Measurements from ENCODE around the gene LMAN2.

The LMAN2 gene

DNA sequence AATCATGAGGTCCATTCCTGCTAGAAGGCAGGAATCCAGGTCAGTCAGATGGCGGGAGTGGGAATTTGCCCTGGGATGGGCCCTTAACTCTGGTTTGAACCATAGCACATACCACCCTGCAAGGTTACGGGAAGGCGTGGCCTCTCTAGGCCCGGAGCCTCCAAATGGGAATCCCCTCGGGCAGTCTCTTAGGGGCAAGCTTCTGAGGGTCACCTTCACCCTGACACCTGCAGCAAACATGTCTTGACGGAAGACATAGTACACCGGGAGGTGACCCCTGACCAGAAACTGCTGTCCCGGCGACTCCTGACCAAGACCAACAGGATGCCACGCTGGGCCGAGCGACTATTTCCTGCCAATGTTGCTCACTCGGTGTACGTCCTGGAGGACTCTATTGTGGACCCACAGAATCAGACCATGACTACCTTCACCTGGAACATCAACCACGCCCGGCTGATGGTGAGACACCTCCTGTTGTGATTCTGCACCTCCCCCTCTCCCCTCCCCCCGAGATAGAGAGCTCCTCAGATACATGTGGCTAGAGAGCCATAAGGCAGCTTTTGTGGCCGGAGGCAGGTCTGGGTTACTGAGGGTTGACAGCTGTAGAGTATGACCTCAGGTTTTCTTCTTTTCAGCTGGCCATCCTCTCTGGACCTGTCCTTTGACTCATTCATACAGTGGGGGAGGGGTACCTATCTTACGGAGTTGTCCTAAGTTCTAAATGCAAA lies 46.9 kb downstream of the LMAN2 start:
- DNase-seq, result peak; percentile 57

DNA sequence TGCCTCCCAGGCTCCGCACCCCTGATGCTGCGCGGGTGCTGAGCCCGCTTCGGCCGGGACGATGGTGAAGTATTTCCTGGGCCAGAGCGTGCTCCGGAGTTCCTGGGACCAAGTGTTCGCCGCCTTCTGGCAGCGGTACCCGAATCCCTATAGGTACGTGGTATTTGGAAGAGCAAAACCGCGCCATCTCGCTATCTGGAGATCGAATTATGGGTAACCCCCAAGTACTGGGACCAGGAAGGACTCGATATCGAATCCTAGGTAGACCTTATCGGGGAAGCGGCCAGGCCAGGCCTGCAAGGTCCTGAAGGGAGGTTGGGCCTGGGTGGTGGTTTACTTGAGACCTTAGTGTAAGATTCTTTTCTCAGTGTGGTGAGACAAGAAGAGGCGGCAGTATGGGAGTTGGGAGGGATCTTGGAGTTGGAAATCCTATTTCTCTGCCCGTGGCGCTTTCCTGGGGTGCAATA lies 47.5 kb downstream of the LMAN2 start:
- no peak for DNase-seq

DNA sequence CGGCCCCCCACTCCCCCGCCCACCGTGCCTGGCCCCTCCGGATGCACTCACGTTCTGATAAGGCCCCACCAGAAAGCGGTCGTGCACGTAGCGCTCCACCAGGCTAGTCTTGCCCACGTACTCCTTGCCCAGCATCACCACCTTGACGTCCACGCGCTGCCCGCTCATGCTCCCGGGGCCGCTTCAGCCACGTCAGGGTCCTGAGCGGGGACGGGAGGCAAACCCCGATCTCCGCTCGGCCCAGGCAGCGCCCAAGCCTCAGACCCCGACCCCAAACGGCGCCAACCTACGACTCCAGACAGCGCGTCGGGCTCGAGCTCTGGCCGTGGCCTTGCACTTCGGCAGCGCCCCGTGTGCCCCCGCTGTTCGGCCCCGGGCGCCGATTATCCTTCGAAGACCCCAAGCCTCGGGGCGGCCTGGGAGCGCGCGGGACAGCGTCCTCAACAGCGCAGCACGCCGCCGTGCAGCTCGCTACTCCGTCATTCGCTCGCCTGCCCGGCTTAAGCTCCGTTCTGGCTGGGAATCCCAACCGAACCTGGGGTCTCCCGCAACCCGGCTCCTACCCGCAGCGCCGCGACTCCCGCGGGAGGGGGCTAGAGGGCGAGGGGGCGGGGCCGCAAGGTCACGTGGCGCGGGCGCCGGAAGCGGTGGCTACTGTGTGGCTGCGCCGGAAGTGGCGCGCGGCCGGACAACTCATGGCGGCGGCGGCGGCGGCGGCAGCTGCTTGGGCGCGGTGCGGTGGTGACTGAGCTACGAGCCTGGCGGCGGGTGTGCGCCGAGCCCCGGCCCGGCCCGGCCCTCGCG lies 48.1 kb downstream of the LMAN2 start, which contains the start of the genes PRELID1 and RAB24:
Gene PRELID1, plus strand, starts transcription at position 679 of the 804 bp plus-strand sequence. CDS start 187 bp downstream, outside the sequence.
Gene RAB24, minus strand, starts transcription at position 599 of the 804 bp plus-strand sequence. Its CDS starts 431 bp downstream, at position 168.
- DNase-seq, result peak; percentile 95

- DNase-seq, result no peak
Measured at GRCh38 chr5:177302354-177303110, 48.9 kb downstream of the LMAN2 start.

- DNase-seq, result no peak
Measured at GRCh38 chr5:177301503-177302165, 49.8 kb downstream of the LMAN2 start.

DNA sequence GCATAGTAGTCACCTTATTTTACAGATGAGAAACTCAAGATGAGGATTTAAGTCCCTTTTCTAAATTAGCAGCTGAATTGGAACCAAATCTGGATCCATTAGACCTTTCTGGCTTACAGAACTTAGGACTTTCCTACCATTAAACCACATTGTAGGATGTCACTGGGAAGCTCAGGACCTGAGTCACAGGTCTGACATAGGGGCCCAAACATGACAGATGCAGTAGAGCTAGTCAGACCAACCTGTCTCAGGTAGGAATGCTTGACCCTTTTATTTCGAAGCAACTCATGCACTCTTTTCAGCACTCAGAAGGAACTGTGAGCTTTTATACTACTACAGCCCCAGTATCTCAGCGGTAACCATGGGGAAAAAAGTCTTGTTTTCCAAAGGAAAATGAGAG lies 50.5 kb downstream of the LMAN2 start:
- no peak for DNase-seq

DNA sequence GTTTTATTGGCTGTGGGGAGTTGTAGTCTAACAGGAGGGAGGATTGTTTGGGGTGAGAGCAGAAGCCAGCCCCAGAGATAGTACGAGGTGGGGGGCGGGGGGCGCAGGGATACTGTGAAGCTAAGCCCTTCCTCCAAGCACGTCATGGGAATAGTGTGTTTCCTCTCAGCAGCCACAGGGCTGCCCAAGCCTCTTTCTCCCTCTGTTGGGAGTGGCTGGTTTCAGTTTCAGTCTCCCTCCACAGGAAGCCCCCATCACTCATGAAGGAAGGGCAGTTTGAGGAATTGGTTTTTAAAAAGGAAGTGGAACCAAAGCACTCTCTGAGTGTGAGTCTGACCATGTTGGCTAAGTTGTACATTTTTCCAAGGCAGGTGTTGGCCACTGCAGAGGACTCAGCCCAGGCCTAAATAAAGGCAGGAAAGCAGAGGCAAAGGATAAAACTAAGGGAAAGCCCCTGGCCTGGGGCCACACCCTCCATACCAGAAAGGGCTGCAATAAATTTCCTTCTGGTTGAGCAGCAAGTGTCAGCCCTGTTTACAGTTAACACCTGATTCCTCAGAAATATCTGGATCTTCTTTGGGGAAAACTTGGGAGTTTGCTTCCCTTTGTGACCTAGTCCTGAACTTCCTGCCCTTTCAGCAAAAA lies 51.1 kb downstream of the LMAN2 start:
- DNase-seq, result peak; percentile 64

DNA sequence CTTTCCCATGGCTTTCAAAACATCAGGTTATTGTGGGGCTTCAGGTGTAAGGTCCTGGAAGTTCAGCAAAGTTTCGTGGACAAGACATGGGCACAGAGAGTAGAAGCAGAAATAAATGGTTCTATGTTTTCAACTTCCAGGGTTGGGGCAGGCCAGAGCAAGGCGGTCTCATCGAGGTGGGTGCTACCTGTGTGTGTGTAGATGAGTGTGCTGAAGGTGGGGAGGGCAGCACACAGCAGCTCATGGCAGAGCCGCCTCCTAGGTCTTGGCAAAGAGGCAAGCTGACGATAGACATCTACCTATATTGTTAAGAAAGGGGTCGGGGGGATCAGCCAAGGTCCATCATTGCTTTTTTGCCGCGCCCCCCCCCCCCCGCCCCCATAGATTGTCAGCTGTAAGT lies 51.8 kb downstream of the LMAN2 start:
- no peak for DNase-seq

- no peak for DNase-seq
Measured at GRCh38 chr5:177297922-177298321, 53.5 kb downstream of the LMAN2 start.

GRCh38 chr5:177296581-177296980 lies 54.9 kb downstream of the LMAN2 start:
- no peak for DNase-seq

DNA sequence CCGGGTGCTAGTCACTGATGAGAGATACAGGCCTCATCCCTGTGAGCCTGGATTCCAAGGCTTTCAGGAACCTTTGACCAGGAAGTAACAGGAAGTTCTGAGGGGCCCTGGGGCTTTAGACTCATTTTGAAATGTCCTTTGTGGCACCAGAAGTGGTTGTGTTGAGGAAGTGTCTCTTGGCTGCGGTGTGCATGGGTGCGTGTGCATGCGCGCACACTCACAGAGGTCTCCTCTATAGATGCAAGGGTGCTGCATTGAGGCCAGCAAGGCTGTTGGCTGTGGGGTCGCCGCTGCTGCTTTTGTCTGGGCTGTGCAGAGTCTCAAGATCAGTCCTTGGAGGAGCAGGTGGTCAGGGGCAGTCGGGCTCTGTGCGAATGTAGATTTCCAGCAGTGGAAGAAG lies 55.5 kb downstream of the LMAN2 start:
- DNase-seq, result no peak

- DNase-seq, result no peak
Measured at GRCh38 chr5:177294632-177295031, 56.8 kb downstream of the LMAN2 start.

DNA sequence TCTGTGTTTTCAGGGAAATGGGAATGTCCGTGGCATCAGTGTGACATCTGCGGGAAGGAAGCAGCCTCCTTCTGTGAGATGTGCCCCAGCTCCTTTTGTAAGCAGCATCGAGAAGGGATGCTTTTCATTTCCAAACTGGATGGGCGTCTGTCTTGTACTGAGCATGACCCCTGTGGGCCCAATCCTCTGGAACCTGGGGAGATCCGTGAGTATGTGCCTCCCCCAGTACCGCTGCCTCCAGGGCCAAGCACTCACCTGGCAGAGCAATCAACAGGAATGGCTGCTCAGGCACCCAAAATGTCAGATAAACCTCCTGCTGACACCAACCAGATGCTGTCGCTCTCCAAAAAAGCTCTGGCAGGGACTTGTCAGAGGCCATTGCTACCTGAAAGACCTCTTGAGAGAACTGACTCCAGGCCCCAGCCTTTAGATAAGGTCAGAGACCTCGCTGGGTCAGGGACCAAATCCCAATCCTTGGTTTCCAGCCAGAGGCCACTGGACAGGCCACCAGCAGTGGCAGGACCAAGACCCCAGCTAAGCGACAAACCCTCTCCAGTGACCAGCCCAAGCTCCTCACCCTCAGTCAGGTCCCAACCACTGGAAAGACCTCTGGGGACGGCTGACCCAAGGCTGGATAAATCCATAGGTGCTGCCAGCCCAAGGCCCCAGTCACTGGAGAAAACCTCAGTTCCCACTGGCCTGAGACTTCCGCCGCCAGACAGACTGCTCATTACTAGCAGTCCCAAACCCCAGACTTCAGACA lies 57.5 kb downstream of the LMAN2 start:
- no peak for DNase-seq

- DNase-seq, result no peak
Measured at GRCh38 chr5:177291735-177292134, 59.7 kb downstream of the LMAN2 start.

DNA sequence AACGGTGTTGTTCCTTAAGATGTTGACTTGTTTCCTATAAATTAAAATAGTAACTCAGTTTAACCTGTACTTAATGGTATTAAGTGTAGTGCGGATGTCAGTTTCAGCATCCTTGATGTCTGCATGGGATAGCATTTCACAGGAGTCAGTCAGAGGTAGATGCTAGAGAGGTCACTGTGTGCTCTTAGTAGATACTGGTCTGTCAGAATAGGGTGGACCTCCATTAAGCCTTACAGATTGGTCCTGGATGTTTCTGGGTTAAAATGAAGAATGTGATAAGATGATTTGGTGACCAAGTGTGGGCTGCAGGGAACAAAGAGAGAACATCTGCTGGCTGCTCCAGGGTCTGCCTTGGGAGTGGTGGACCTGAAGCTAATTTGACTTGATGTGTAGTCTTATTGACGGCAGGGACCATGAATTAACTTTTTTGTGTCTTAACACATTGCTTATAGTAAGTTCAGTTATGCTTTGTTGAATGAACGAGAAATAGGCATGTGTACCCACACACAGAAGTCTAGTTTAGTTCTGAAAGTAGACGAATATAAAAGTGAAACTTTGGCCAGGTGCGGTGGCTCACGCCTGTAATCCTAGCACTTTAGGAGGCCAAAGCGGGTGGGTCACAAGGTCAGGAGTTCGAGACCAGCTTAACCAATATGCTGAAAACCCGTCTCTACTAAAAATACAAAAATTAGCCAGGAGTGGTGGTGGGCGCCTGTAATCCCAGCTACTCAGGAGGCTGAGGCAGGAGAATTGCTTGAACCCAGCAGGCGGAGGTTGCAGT lies 60.5 kb downstream of the LMAN2 start:
- no peak for DNase-seq

DNA sequence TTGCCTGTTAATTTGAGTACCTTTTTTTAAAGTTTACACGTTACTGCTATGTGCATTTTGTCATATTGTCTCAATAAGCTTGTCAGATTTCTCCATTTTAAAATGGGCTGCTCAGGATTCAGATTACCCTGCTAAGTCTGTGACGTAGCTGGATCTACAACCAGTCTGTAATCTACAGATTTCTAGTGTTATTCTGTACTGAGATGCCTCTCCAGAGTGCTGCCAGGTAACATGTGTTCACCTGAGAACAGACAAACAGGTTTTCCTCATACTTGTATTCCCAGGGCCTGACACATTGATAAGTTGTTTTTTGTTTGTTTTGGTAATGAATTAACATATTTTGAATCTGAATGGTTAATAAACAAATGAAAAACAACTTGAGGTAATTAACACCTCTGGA lies 63.3 kb downstream of the LMAN2 start:
- DNase-seq, result no peak

Data from stimulated activated CD8-positive, alpha-beta memory T cell treated with anti-CD3 and anti-CD28 coated beads, Interleukin-4, amount 100 ng/mL, for 48 hours (primary cell).